HG03442 (cell line): Measurements from ENCODE around the gene ZBTB49.
"Not testable (repeated sequence)": the region's sequence is repeated elsewhere in the genome, so short reads cannot be mapped to it uniquely, and the experiment has no call there.

Source experiments
- ATAC-seq: cut with Tn5 transposase; IDR thresholded peaks from one replicate; pipeline ENCODE4 v1.9.1; 2021; ENCODE audit warnings: mild to moderate bottlenecking, moderate library complexity; ENCODE audit not compliant: unreplicated experiment

Gene ZBTB49

GRCh38 chr4:4289941-4290850, at the start of gene ZBTB49, which contains the start of gene LYAR:
TSS of gene ZBTB49 (plus strand) at chr4:4290251. CDS start at chr4:4299946, 9,695 bp downstream.
TSS of gene LYAR (minus strand) at chr4:4290154. CDS start at chr4:4283742, 6,412 bp downstream.
- peak; percentile 88 for ATAC-seq

- ATAC-seq, result no peak
Observed at GRCh38 chr4:4245172-4245571, 44.9 kb upstream of the ZBTB49 start.

GRCh38 chr4:4247696-4248028, 42.4 kb upstream of the ZBTB49 start:
- ATAC-seq, result peak; percentile 3

GRCh38 chr4:4248029-4248884, 41.8 kb upstream of the ZBTB49 start, which contains the start of gene TMEM128:
TSS of gene TMEM128 (minus strand) at chr4:4248223. CDS start at chr4:4248202, 21 bp downstream.
- ATAC-seq, result peak; percentile 97

- no peak for ATAC-seq
Observed at GRCh38 chr4:4248885-4249203, 41.2 kb upstream of the ZBTB49 start.

GRCh38 chr4:4249342-4249741, 40.7 kb upstream of the ZBTB49 start:
- not testable (repeated sequence) for ATAC-seq

GRCh38 chr4:4249866-4250265, 40.2 kb upstream of the ZBTB49 start:
- no peak for ATAC-seq

GRCh38 chr4:4254199-4254598, 35.9 kb upstream of the ZBTB49 start:
- no peak for ATAC-seq

- no peak for ATAC-seq
Observed at GRCh38 chr4:4254666-4255065, 35.4 kb upstream of the ZBTB49 start.

GRCh38 chr4:4256799-4257198, 33.3 kb upstream of the ZBTB49 start:
- ATAC-seq, result no peak

- not testable (repeated sequence) for ATAC-seq
Observed at GRCh38 chr4:4257705-4258104, 32.3 kb upstream of the ZBTB49 start.

- ATAC-seq, result no peak
Observed at GRCh38 chr4:4259484-4260100, 30.5 kb upstream of the ZBTB49 start.

GRCh38 chr4:4260185-4260751, 29.8 kb upstream of the ZBTB49 start:
- ATAC-seq, result peak; percentile 54

- ATAC-seq, result no peak
Observed at GRCh38 chr4:4267981-4268380, 22.1 kb upstream of the ZBTB49 start.

GRCh38 chr4:4268776-4269175, 21.3 kb upstream of the ZBTB49 start:
- ATAC-seq, result no peak

GRCh38 chr4:4269331-4269731, 20.7 kb upstream of the ZBTB49 start:
- ATAC-seq, result no peak

- ATAC-seq, result no peak
Observed at GRCh38 chr4:4269856-4270255, 20.2 kb upstream of the ZBTB49 start.

- no peak for ATAC-seq
Observed at GRCh38 chr4:4270529-4270928, 19.5 kb upstream of the ZBTB49 start.

- no peak for ATAC-seq
Observed at GRCh38 chr4:4271912-4272311, 18.1 kb upstream of the ZBTB49 start.

- ATAC-seq, result no peak
Observed at GRCh38 chr4:4274226-4274625, 15.8 kb upstream of the ZBTB49 start.

- no peak for ATAC-seq
Observed at GRCh38 chr4:4277531-4277930, 12.5 kb upstream of the ZBTB49 start.
